Myometrial cell (primary cell): ENCODE results near the gene HRH1. TPM values are rescaled to one million over a fixed set of nuclear protein-coding genes. Genes with fewer than 3 reads are reported as not detected.

Experiments used
- total RNA-seq: library from RNA; depleted of rRNA; stranded (reverse); fragments of >200 nt; gene quantifications from 2 replicates; pipeline ENCODE4 v1.2.3, GENCODE V29; 2015

HRH1 gene, protein sequence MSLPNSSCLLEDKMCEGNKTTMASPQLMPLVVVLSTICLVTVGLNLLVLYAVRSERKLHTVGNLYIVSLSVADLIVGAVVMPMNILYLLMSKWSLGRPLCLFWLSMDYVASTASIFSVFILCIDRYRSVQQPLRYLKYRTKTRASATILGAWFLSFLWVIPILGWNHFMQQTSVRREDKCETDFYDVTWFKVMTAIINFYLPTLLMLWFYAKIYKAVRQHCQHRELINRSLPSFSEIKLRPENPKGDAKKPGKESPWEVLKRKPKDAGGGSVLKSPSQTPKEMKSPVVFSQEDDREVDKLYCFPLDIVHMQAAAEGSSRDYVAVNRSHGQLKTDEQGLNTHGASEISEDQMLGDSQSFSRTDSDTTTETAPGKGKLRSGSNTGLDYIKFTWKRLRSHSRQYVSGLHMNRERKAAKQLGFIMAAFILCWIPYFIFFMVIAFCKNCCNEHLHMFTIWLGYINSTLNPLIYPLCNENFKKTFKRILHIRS
- 10.3 and 11.2 TPM in 2 replicates for total RNA-seq

DNA sequence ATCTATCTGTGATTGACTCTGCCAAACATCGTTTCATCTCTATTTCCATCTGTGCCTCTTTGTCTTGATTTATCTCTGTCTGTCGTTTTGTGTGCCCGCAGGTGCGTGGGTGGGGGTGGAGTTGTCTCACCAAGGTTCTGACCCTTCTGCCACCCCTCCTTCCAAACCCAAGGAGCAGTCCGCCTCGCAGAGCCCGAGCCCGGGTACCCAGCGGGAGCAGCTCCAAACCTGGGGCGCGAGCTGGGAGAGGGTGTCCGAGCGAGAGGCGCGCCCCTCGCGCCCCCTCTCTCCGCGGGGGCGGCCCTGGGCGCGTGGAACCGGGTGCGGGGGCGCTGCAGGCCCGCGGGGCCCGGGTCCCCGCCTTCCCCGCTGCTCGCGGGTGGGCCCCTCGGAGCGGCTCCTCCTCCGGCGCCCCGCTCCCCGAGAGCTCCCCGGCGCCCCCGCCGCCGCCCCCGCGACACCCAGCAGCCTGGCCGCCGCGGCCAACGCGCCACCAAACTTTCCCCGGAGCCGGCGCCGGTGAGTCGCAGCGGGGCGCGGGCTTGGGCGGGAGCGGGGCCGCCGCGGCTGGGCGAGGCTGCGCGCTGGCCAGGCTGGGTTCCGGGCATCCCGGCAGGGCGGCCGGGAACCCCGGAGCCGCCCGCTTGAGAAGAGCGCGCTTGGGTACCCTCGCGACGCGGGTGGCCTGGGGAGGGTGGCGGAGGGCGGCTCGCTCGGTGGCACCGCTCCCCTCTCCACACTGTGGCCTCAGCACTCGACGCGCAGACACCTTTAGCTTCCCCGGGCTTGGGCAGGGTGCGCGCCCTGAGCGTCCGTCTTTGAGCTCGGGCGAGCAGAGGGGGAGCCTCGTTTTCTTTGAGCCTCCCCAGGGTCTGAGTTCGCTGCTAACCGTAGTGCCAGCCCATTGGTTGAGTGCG is at the start of gene HRH1:
Gene HRH1, plus strand, starts transcription at position 458 of the 917 bp plus-strand sequence. CDS start 104,545 bp downstream, outside the sequence.

DNA sequence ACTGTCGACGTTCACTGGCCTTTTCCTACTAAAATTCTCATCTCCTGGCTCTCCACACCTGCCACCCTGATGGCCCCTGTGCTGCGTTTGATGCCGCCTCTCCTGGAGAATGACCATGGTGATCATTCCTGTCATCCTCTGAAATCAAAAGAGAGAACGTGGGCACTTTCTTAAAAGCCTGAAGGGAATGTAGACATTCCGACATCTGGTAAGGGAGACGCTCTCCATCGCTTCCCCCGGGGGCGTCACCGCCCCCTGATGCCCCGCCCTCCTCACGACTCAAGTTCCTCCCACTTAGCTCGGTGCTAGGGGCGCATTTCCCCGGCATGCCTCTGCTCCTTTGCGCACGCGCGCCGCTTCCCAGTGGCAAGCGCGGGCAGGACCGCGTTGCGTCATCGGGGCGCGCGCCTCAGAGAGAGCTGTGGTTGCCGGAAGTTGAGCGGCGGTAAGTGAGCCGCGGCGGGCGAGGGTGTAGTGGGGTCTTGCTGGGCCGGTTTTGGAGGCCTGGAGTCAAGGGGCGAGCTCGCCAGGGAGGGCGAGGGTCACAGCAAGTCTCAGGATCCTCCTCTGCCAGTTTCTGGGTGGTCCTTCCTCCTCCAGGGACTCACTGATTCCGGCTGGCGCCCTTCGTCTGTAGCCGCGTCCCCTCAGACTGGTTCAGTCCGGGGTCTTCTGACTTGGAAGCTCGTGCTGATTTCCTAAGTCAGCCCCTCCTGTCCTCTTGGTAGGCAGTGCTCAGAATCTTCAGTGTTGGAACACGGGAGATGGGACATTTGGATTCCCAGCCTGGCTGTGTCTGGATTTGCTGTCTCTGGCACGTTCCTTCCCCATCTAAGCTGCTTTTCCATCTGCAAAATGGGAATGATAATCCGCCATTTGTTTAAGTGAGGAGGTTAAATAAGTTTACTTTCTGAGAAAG is 118.0 kb downstream of the HRH1 start, which contains the start of gene ATG7:
Gene ATG7, plus strand, starts transcription at position 412 of the 919 bp plus-strand sequence. CDS start 26,299 bp downstream, outside the sequence.

Other genes with a start within 250 kb of the HRH1 start
- not detected in 2 replicates for gene SLC6A1, start 161.7 kb upstream of the HRH1 start, total RNA-seq
- gene ATG7, start 117.9 kb downstream of the HRH1 start, total RNA-seq, result 45.4 and 56.5 TPM in 2 replicates